GM18502 (cell line): Measurements from ENCODE around the gene METAP2.
"Not testable (repeated sequence)": the region's sequence is repeated elsewhere in the genome, so short reads cannot be mapped to it uniquely, and the experiment has no call there.

Experiments
- ATAC-seq: cut with Tn5 transposase; IDR thresholded peaks from one replicate; pipeline ENCODE4 v1.9.1; 2021; ENCODE audit warnings: mild to moderate bottlenecking; ENCODE audit not compliant: unreplicated experiment, poor library complexity

METAP2 gene

DNA sequence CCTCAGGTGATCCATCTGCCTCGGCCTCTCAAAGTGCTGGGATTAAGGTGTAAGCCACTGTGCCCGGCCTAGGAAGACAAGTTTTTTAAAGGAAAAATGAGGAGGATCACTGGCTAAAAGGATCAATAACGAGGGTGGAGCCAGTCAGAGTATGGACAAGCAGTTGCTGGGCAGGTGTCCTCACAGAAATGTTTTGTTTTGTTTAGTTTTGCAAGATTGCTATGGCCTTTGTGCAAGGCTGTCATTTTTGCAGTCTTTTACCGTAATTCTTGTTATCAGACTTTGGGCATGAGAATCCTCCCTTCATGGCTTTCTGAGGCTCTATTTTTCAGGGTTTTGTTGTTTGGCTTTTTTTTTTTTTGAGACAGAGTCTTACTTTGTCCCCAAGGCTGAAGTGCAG lies 11.9 kb upstream of the METAP2 start:
- ATAC-seq: no peak

GRCh38 chr12:95462551-95462950 lies 11.4 kb upstream of the METAP2 start:
- no peak for ATAC-seq

GRCh38 chr12:95463050-95463449 lies 10.9 kb upstream of the METAP2 start:
- ATAC-seq: no peak

- ATAC-seq: not testable (repeated sequence)
Observed at GRCh38 chr12:95463776-95464175, 10.2 kb upstream of the METAP2 start.

- no peak for ATAC-seq
Observed at GRCh38 chr12:95465275-95465674, 8.7 kb upstream of the METAP2 start.

DNA sequence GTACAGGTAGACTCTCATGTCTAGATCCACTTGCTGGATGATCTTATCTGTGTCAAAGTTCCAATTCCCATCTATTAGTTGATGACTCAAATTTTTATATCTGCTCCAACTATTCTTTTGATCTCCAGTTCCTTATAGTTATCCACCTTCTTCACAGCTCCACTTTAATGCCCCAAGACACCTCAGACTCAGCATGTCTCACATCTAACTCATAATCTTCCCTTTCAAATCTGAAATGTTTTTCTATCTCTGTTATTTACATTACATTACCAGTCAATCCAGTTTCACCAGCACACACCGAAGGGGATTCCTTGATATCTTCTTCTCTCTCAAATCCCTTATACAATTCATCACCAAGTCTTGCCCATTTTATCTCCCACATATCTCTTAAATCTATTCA lies 3.7 kb upstream of the METAP2 start:
- ATAC-seq: no peak

- peak; percentile 37 for ATAC-seq
Observed at GRCh38 chr12:95473231-95473883, 595 bp upstream of the METAP2 start.

DNA sequence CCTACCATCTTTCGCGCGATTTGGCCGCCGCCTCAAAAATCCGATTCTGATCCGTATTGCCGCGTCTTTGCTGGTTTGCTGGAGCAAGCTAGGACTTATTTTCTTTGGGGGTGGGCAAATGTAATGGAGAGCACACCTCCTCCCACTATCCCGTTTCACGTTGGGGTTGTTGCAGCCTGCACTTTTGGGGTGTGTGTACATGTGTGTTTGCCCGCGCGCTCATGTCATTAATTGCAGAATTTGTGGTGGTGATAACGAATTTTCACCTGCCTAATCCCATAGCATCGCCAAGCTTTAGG lies 657 bp downstream of the METAP2 start:
- ATAC-seq: no peak

- ATAC-seq: no peak
Observed at GRCh38 chr12:95480230-95480629, 6.3 kb downstream of the METAP2 start.

DNA sequence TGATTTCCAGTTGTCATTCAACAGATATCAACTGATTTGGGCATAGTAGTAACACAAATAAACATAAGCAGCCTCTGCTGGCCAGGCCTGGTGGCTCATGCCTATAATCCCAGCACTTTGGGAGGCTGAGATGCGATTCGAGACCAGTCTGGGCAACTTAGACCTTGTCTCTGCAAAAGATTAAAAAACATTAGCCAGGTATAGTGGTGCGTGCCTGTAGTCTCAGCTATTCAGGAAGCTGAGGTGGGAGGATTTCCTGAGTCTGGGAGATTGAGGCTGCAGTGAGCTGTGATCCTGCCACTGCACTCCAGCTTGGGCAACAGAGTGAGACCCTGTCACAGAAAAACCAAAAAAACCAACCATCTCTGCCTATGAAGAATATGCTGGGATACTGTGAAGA lies 7.1 kb downstream of the METAP2 start:
- no peak for ATAC-seq

DNA sequence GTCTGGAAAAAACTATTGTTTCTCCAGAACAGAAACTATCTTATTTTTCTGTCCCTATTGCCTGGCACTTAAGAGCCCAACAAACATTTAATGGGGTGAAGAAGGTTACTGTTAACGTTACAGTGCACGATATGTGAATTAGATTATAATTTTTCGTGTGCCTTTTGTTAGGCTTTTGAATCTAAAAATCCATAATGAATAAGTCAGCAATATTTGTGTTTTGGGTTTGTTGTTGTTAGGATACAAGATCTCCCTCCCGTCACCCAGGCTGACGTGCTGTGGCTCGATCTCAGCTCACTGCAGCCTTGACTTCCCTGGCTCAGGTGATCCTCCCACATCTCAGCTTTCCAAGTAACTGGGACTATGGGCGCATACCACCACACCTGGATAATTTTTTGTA lies 7.9 kb downstream of the METAP2 start:
- no peak for ATAC-seq

- ATAC-seq: not testable (repeated sequence)
Observed at GRCh38 chr12:95482564-95482963, 8.6 kb downstream of the METAP2 start.

DNA sequence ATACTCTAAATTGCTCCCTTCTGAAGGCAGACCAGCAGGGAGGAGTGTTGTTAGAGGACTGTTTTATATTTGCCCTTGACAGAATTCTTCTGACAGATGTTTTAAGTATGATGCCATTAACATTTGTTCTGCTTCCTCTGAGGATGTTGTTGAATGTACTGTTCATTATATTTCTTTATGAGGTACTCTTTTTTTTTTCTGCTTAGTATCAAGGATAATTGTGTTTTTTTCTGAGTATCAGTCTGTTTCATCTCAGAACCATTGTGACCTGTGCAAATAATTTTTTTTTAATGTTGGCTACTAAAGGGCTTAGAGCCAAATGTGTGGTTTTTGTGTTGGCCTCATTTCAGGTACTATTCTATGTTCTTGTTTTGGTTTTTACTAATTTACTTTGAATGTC lies 10.6 kb downstream of the METAP2 start:
- ATAC-seq: no peak

DNA sequence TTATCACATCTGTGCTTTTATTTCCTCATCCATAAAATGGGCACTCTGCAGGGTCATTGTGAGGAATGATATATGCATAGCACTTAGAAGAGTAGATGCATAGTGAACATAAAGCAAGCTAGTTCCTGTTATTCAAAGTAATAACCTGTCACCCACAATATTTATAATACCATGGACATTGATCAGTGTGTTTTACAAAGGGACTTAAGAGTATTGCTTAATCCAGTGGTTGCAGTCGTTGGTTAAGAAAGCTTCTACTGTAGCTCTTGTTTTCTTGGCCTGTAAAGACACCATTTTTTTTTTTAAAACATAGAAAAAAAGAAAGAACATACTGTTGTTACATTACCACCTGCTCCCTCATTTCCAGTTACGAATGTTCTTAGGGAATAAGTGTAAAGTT lies 13.1 kb downstream of the METAP2 start:
- ATAC-seq: no peak

DNA sequence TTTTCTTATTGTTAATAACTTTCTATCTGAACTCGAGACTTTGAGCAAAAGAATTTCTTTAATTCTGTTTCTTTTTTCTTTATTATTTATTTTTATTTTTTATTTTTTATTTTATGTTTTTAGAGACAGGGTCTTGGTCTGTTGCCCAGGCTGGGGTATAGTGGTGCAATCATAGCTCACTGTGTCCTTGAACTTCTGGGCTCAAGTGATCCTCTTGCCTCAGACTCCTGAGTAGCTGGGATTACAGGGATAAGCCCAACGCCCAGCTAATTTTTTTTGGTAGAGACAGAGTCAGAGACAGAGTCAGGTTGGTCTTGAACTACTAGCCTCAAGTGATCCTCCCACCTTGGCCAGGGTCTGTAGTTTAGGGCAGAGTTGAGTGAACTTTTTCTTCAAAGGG lies 18.5 kb downstream of the METAP2 start:
- ATAC-seq: no peak

DNA sequence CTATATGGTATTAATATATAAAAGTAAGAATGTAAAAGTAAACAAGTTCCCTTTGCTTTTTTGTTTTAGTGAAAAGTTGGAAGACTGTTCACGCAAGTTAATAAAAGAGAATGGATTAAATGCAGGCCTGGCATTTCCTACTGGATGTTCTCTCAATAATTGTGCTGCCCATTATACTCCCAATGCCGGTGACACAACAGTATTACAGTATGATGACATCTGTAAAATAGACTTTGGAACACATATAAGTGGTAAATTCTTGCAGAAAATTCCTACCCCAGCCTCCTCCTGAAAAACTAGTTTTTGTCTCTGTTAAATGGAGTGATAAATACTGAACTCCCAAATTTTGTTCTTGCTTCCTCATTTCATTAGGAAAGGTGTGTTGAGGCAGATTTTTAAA lies 20.9 kb downstream of the METAP2 start:
- ATAC-seq: no peak

DNA sequence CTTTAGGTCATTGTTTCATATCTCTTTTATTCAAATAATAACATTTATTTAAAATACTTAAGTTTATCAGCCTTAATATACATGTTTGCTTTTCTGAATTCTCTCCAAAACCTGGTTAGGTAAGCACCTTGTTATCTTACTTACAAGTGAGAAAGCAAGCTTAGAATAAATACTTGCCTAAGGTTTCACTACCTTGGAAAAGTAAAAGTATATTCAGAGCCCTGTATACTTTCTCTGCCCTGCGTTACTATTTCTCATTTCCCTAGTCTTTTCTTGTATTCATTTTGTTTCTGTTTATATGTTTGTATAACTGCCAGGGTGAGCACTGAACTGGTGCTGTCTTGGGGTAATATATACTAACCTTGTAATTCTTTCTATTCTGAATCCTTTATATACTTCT lies 21.5 kb downstream of the METAP2 start:
- no peak for ATAC-seq

- ATAC-seq: no peak
Observed at GRCh38 chr12:95497031-95497430, 23.1 kb downstream of the METAP2 start.

DNA sequence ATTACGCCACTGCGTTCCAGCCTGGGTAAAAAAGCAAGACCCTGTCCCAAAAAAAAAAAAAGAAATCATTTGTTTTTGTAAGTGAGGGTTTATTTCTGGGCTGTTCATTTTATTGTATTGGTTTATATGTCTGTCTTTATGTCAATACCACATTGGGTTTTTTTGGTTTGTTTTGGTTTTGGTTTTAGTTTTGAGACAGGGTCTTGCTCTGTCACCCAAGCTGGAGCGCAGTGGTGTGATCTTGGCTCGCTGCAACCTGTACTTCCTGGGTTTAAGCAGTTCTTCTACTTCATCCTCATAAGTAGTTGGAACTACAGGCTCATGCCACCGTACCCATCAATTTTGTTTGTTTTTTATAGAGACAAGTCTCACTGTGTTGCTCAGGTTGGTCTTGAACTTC lies 25.0 kb downstream of the METAP2 start:
- no peak for ATAC-seq

GRCh38 chr12:95499772-95500171 lies 25.8 kb downstream of the METAP2 start:
- no peak for ATAC-seq

DNA sequence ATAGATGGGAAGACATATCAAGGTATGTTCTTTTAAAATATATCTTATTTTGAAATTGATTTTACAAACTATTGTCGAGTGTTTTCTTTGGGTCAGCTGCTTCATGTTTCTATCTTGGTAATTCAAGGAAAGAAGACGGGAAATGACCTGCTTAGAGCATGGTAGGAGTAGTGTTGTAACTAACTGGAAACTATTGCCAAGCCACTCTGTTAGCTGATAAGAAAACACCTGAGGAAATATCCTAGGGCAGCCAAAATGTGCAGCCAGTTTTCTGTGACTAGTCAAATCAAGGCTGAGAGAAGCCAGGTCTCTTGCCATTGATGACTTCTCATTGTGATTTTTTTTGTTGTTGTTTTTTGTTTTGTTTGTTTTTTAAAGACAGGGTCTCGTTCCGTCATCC lies 30.2 kb downstream of the METAP2 start:
- no peak for ATAC-seq

DNA sequence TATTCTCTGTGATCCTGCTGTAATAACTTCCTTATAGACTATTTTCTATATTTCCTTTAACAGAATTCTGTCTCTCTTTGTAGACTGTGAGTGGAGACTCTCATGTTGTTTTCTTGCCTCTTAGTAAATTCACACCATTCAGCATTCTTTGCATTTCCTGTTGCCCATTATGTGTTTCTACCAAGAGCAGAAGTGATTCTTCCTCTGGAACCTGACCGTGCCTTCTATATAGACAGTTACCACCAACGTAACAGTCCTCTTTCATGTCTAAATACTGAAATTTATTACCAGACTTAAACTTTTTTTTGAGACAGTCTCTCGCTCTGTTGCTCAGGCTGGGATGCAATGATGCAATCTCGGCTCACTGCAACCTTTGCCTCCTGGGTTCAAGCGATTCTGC lies 31.1 kb downstream of the METAP2 start:
- no peak for ATAC-seq
